SHP77 treated with DMSO at 0.1 percent for 48 hours (cell line): ENCODE measurements around the gene SNAP47.

ENCODE experiments used
- DNase-seq: peaks from one replicate; lab custom pipeline; 2025; lab: John Stamatoyannopoulos, UW

Gene SNAP47

GRCh38 chr1:227749916-227750710 lies 14.9 kb downstream of the SNAP47 start:
- DNase-seq: no peak

- DNase-seq: no peak
These were observed 18.9 kb downstream of the SNAP47 start for GRCh38 chr1:227753999-227754711.

- no peak for DNase-seq
These were observed 19.7 kb downstream of the SNAP47 start for GRCh38 chr1:227754958-227755357.

- no peak for DNase-seq
These were observed 21.1 kb downstream of the SNAP47 start for GRCh38 chr1:227756172-227756959.

- DNase-seq: no peak
These were observed 22.5 kb downstream of the SNAP47 start for GRCh38 chr1:227757781-227758180.

GRCh38 chr1:227758366-227758765 lies 23.1 kb downstream of the SNAP47 start:
- no peak for DNase-seq

- no peak for DNase-seq
These were observed 24.4 kb downstream of the SNAP47 start for GRCh38 chr1:227759341-227760300.

- no peak for DNase-seq
These were observed 25.1 kb downstream of the SNAP47 start for GRCh38 chr1:227760377-227760776.

GRCh38 chr1:227761621-227762230 lies 26.5 kb downstream of the SNAP47 start:
- DNase-seq: no peak

GRCh38 chr1:227762231-227762911 lies 27.1 kb downstream of the SNAP47 start:
- peak; percentile 77 for DNase-seq

GRCh38 chr1:227763246-227764018 lies 28.2 kb downstream of the SNAP47 start:
- DNase-seq: no peak

- DNase-seq: no peak
These were observed 28.8 kb downstream of the SNAP47 start for GRCh38 chr1:227764019-227764391.

GRCh38 chr1:227765261-227766014 lies 30.2 kb downstream of the SNAP47 start:
- no peak for DNase-seq

GRCh38 chr1:227766015-227766634 lies 30.9 kb downstream of the SNAP47 start:
- peak; percentile 95 for DNase-seq

GRCh38 chr1:227766653-227767277 lies 31.5 kb downstream of the SNAP47 start:
- DNase-seq: no peak

- DNase-seq: no peak
These were observed 32.3 kb downstream of the SNAP47 start for GRCh38 chr1:227767401-227768124.

- DNase-seq: no peak
These were observed 32.8 kb downstream of the SNAP47 start for GRCh38 chr1:227768125-227768439.
